Right ventricle myocardium inferior (tissue), 1 donor: ENCODE data around the gene EPG5. TPM values are rescaled to one million over a fixed set of nuclear protein-coding genes. Genes with fewer than 3 reads are reported as not detected.
"Not testable (repeated sequence)": the region's sequence is repeated elsewhere in the genome, so short reads cannot be mapped to it uniquely, and the experiment has no call there.

Experiments
- ATAC-seq: fragments of 200-7000 bp; cut with Tn5 transposase; one replicate; pipeline ENCODE4 v1.9.1; 2020; ENCODE audit warnings: mild to moderate bottlenecking, moderate library complexity
- DNase-seq: peaks from one replicate; pipeline ENCODE4 v3.0.0; 2021; ENCODE audit errors: missing footprints
- intact Hi-C: fragments of 100-400 bp; cut with DNase I; formaldehyde crosslinking; loops from one replicate; pipeline ENCODE4 v1.11.0; 2022
- total RNA-seq: library from RNA; stranded (reverse); fragmentation: NEBNext Ultra II Directional; extraction: Animal tissue kit (Norgen Biotek cat#: 25700); gene quantifications from one replicate; pipeline ENCODE4 v1.2.1, GENCODE V29; 2021
- donor health status: DM: no; HTN: yes; CAD: no; lungs with severe emphysema.

Gene EPG5
- total RNA-seq, 1 donor from 2014 or later = 18.2 TPM

DNA sequence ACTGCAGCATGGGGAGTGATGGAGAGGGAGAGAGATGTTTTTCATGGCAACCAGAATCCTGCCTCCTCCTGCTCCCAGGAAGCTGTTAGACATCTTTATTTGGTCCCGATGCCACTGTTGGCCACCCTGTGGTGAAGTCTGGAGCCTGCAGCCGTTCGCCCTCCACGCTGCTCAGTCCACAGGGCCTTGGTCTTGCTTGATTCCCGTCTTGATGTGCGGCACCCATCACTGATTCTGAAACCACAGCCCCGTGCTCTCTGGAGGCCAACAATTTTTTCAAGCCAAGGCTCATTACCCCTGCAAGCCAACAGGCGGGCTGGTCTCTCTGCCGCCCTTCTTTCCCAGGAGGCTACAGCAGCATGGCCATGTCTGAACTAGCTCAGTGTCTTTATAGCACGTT lies 117.1 kb downstream of the EPG5 start:
- intact Hi-C loops = no loop called here
- ATAC-seq (no peak), DNase-seq (no peak)

DNA sequence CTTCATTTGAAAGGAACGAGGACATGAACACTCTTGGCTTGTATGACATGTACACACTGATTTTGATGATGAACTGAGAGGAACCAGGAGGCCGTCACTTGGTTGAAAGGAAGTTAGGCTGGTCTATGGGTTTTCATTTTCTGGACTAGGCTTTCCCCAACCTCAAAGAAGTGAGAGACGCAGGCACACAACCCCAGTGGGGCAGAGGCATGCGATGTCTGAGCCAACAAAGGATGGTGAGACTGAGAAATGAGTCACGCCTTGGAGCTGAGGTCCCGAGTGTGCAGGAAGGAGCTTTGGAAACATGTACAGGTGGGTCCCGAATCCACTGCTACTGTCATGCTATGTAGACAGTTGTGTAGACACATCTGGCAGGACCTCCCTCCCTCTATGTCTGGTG lies 117.6 kb downstream of the EPG5 start:
- intact Hi-C loops = no loop called here
- ATAC-seq (no peak), DNase-seq (no peak)

DNA sequence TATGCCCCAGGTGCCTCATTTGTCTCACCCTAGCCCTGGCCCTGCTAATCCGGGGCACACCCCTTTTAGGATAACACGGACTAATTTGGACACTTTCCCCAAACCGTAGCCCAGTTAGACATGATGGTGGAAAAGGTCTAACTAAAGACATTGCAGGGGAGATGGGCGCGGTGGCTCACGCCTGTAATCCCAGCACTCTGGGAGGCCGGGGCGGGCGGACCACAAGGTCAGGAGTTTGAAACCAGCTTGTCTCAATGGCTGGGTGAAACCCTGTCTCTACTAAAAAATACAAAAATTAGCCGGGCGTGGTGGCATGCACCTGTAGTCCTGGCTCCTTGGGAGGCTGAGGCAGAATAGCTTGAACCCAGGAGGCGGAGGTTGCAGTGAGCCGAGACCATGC lies 118.5 kb downstream of the EPG5 start:
- intact Hi-C loops = not testable (repeated sequence)

DNA sequence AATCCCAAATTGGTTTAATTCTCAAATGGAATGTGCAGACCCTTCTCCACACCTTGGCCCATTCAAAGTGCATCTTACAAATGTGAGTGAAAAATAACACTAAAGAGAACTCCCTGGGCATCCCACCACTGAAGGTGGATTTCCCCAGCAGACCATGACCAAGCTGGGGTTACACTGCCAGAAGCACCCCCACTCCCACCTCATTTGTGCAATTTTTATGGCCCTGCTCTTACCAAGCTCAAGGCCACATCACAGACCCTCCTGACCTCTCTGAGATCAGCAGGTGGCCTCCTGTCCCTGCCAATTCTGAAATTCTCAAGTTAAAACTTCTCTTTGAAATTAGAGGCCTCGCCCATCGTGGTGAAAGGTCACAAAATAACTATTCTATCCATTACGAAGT lies 120.0 kb downstream of the EPG5 start:
- DNase-seq (no peak), ATAC-seq (no peak)
- intact Hi-C loops = no loop called here

More for the DNA sequence above, 118.5 kb downstream of the EPG5 start:
- ATAC-seq, DNase-seq: not testable (repeated sequence)

DNA sequence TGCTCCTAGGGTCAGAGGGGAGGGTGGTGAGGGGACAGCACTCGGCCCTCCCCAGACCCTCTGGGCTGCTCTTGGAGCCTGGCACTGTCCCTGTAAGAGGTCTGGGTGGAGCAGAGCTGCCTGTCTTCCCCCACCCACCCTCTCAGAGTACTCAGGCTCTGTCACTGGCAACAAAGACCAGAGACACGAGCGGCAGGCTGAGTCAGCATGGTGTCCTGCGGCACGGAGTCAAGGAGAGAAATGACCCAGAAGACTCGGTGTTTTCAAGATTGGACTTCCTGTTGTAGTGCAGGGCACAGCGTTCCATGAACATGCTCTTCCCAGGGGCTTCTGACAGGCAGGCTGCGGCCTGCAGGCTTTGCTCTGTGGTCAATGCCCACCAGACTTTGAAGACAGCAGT lies 121.7 kb downstream of the EPG5 start:
- intact Hi-C loops = no loop called here
- no peak for DNase-seq
- ATAC-seq = no peak

DNA sequence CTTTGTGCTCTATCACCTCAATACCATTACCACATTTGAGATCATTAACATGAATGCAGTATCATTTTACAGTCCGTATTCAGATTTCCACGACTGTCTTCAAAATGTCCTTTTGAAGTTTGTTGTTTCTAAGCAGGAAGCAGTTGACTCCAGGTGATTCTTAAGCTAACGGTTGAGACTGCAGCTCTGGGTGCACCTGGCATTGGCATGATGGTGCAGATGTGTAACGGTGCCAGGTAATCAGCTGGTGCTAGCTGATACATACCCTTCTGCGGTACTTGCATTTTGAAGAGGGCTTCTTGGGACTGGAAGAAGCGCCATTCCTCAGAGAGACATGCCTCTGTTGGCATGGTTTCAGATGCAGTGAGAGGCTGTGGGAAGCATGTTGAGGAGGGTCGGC lies 122.2 kb downstream of the EPG5 start:
- intact Hi-C loops = no loop called here
- no peak for ATAC-seq
- no peak for DNase-seq

DNA sequence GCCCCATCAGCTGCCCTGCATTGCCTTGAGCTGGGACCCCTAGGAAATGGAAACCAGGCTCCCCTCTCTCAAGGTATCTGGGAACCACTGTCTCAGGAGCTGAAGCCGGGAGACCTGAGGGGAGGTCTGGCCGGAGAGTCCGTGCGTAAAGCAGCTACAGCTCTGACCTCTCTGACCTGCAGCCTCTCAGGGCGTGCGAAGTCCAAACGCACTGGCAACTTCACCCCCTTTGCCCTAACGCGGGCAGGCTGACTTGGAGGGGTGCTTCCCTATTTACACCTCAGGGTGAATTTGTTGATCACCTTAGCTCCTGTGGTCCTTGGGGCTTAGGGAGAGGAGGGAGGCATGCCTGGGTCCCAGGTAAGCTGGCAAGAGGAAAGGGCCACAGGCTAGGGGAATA lies 124.1 kb downstream of the EPG5 start:
- ATAC-seq (no peak), DNase-seq (no peak)
- intact Hi-C loops = no loop called here

DNA sequence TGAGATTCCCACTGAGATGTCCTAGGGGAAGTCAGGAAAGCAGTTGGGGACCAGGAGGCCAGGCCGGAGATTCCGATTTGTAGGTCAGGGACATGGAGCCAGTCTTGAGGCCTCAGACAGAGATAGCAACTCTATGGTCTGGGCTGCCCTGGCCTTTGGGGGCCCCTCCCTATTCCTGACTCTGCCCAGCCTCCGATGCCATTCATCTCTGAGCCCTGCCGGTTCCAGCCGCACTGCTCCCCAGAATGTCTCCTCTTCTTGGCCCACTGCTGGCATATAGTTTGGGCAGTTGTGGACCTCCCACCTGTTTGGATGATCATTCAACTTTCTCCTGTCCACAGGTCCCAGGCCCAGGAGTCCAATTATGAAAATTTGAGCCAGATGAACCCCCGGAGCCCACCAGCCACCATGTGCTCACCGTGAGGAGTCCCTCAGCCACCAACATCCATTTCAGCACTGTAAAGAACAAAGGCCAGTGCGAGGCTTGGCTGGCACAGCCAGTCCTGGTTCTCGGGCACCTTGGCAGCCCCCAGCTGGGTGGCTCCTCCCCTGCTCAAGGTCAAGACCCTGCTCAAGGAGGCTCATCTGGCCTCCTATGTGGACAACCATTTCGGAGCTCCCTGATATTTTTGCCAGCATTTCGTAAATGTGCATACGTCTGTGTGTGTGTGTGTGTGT lies 125.2 kb downstream of the EPG5 start:
- ATAC-seq (no peak), DNase-seq (no peak)
- intact Hi-C loops = no loop called here

DNA sequence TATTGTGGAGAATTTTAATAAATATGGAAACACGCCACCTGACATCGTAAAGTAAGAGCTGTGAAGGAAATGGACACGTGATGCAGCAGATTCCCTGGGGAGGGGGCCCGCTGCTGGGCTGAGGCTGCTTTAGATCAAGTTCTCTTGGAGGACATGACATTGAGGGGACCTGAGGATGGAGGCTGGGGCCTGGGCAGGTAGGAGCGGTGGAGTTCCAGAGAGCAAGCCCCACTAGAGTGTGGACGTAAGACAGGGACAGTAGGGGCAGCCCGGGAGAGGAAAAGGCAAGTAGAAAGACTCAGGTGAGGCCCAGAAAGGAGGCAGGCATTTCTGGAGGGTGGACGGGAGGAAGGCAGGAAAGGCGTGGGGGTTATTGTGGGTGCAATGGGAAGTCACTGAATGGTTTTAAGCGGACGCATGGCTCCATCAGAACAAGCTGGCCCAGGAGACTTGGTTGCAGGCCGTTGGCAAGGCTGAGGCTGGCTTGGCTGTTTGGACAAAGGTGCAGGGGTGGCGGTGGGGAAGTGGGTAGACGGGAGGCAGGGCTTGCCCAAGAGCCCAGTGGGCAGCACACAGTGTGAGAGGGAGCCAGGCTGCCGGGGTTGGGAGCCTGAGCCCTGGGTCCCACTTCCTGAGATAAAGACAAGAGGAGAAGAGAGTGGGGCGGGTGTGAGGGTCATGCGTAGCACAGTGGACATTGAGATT lies 125.9 kb downstream of the EPG5 start:
- ATAC-seq (no peak), DNase-seq (no peak)
- intact Hi-C loops = no loop called here

DNA sequence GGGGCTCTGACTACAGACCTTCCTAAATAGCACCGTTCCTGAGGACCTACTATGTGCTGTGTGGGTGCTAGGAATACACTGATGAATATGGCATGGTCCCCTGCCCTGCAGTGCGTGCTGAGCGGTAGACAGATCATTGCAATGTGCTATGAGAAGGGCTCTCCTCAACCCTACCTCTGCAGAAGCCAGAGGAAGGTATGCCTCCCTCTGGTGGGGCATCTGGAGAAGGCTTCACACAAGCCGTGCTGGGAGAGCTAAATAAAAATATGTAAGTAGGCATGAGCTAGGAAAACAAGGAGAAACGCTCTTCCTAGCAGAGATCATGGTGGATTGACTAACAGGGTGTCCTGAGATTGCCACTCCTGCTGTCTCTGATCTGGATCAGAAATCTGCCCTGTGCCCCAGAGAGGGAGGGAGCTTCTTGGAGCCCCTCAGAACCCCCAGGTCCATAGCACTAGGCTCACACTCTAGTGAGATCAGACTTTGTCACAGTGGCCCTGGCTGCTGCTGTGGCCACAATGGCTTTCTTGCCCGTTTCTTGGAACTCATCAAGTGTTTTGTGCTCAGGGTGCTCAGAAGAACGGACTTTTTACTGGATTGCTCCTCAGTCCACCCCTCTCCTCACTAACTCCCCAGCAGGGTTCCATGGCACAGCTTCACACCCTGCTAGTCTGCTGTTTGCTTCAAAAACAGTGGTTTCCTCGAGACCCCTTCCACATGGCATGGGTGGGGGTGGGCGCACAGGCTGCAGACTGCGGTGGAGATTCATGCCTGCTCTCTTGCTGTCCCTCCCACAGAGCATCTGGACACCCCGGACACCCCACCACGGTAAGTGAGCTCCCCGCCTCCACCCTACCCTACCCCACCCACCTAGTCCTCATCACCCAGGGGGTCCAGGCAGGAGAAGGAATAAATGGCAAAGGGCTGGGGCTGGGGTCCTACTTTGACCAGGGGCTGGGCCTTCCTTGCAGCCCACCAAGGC lies 127.4 kb downstream of the EPG5 start:
- no peak for DNase-seq
- ATAC-seq = peak; percentile 44
- intact Hi-C loops = loop anchor here (1.0 to 5.0 kb wide), 3 partner anchors 102 to 148 kb away; no protein-coding TSS in a partner anchor

DNA sequence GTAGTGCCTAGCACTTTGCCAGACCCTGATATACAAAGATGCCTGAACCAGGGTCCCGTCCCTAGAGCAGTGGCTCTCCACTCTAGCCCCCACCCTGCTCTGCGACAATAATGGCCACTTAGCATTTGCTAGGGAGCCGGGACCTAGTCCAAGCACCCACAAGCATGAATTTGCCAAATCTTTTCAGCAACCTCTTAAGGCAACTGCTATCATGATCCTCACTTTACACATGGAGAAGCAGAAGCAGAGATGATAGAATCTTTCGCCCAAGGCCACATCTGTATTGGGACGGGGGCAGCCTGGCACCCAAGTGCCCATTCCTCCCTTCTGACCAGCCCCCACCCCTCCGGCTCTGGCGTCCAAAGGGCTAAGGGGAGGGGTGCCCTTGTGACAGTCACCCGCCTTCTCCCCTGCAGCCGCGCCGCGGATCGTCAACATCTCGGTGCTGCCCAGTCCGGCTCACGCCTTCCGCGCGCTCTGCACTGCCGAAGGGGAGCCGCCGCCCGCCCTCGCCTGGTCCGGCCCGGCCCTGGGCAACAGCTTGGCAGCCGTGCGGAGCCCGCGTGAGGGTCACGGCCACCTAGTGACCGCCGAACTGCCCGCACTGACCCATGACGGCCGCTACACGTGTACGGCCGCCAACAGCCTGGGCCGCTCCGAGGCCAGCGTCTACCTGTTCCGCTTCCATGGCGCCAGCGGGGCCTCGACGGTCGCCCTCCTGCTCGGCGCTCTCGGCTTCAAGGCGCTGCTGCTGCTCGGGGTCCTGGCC lies 128.6 kb downstream of the EPG5 start:
- ATAC-seq (peak; percentile 33), DNase-seq (no peak)
- intact Hi-C loops = loop anchor here (1.0 to 5.0 kb wide), 3 partner anchors 101 to 147 kb away; no protein-coding TSS in a partner anchor

DNA sequence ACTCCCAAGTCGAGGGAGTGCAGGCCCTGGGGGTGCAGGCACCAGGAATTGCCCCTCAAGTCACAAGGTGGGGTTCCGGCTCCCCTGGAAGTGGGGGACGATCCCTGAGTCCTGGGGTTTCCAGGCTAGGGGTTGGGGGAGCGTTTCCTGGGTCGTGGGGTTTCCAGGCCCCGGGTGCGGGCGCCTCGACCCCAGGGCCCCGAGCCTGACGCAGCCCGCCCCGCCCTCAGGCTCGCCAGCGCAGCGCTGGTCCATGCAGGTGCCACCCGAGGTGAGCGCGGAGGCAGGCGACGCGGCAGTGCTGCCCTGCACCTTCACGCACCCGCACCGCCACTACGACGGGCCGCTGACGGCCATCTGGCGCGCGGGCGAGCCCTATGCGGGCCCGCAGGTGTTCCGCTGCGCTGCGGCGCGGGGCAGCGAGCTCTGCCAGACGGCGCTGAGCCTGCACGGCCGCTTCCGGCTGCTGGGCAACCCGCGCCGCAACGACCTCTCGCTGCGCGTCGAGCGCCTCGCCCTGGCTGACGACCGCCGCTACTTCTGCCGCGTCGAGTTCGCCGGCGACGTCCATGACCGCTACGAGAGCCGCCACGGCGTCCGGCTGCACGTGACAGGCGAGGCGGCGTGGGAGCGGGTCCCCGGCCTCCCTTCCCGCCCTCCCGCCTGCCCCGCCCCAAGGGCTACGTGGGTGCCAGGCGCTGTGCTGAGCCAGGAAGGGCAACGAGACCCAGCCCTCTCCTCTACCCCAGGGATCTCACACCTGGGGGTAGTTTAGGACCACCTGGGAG lies 129.7 kb downstream of the EPG5 start:
- ATAC-seq (peak; percentile 40), DNase-seq (peak; percentile 81)
- intact Hi-C loops = loop anchor here (2.0 to 5.0 kb wide), 2 partner anchors 100 to 115 kb away; no protein-coding TSS in a partner anchor

DNA sequence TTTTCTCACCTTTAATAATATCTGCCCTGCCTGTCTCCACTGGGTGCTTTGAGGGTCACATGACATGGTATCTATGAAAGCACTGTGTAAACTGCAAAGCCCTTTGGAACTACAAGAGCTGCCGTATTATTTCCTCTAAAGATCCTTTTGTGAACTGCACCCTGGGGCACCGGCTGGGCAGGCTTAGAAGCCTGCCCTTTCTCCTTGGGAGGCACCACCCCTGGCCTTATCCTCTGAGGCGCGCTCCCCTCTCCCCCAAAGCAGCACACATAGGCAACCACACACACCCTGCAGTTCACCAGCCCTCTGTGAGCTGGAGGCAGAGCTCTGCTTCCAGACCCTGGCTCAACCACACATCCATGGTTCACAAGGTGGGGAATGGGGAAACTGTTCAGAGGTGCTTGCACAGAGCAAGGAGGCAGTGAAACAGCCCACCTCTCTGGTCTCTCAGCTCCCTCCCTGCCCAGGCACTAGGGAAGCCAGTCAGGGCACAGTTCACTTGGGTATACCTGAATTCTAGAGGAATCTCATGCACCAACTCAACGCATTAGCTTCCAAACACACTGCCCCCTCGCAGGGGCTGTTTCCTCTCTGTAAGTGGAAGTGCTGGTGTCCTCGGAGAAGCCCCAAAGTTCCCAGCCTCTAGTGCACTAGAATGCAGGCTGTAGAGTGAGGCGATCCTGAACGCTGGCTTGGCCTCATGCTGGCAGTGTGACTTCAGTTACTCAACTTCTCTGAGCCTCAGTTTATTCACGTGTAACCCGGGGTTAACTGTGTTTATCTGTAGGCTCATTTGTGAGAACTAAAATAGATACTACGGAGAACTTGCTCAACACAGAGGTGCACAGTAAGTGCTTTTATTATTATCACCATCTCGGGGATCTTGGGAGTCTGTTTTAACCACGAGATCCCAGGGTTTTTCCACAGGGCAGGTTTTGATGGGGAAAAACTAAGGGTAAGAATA lies 130.6 kb downstream of the EPG5 start:
- no peak for DNase-seq
- intact Hi-C loops = loop anchor here (5.0 kb wide), 1 partner anchor 99 kb away; no protein-coding TSS in a partner anchor
- no peak for ATAC-seq

DNA sequence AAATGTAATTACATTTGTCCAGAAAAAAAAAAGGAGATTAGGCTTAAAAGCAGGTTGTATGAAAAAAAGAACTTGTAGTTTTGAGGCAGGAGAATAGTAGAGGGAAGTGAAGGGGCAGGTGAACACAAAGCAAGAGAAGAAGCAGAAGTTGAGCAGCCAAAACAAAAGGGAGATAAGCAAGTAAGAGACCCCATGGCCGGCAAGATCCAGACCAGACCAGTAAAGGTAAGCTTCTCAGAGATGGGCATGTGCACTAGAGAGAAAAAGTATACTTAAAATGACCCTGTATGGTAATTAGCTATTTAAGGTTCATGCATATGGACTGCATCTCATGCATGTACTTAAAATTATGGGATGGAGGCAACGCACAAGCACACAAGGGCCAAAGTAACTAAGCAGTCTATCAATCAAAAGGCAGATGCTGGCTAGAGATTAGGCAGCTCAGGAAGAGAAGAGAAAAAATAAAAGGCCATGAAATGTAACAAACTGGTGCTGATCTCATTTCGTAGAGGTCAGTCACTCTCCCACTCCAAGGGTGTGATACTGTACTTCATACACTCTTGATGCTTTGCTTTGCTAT lies 132.0 kb downstream of the EPG5 start:
- no peak for ATAC-seq
- no peak for DNase-seq
- intact Hi-C loops = loop anchor here (5.0 kb wide), 1 partner anchor 98 kb away; no protein-coding TSS in a partner anchor

DNA sequence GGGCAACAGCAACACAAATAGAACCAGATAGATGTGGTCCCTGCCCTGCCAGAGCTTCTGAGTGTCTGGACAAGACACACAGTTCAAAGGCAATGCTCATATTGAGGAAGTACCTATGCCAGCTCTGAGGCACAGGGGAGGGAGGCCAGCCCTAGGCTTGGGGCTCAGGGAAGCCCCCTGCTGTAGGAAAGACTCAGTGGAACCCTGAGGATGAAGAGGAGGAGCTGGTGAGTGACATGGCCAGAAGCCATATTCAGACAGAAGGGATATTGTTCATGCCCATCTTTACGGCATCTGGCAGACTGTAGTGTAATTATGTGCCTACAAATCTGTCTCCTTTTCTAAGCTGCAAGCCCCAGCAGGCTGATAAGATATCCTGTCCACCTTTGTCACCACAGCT lies 132.8 kb downstream of the EPG5 start:
- ATAC-seq = no peak
- intact Hi-C loops = no loop called here

DNA sequence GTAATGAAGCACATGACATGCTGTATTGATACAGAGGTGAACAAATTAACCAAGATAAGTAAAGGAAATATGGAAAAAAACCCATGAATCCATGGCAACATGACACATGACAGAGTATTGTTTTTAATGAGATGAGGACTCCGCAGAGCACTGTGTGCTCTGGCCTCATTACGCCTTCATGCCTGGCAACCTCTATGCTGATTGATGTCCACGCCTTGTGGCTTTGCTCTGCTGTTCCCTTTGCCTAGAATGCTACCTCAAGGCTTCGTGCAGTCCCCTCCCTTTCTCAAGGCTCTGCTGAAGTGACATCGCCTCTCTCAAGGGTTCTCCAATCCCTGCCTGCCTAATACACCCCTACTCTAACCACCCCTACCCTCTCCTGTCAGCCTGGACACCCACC lies 133.3 kb downstream of the EPG5 start:
- ATAC-seq (no peak), DNase-seq (no peak)
- intact Hi-C loops = no loop called here

More for the DNA sequence above, 132.8 kb downstream of the EPG5 start:
- no peak for DNase-seq
